Heart left ventricle (tissue), 16 donors: ENCODE data around the gene RESP18. TPM values are rescaled to one million over a fixed set of nuclear protein-coding genes. Genes with fewer than 3 reads are reported as not detected.

ENCODE experiments used
- ATAC-seq, 4 donors: fragments of 200-7000 bp; cut with Tn5 transposase; one replicate each; pipeline ENCODE4 v1.9.1; 2020 to 2022; ENCODE audit warnings: moderate library complexity in 4 of 4, mild to moderate bottlenecking in 3 of 4, moderate number of reproducible peaks in 1 of 4
- DNase-seq, 5 donors: peaks; one replicate each; pipeline ENCODE4 v3.0.0-alpha.2; 2020
- H3K27ac ChIP-seq, 12 donors: fragments of 200-600 bp; sonication (generic) in 4 of 12; one replicate each; pipeline versions ENCODE4 v1.5.0 to v1.8.0; 2016 to 2022; ENCODE audit warnings: mild to moderate bottlenecking in 2 of 12
- H3K27me3 ChIP-seq, 9 donors: fragments of 200-600 bp; sonication (generic) in 2 of 9; one replicate each; pipeline versions ENCODE4 v1.5.1 to v1.8.0; 2016 to 2022; ENCODE audit warnings: mild to moderate bottlenecking in 3 of 9
- H3K36me3 ChIP-seq, 9 donors: fragments of 200-600 bp; sonication (generic) in 2 of 9; one replicate each; pipeline versions ENCODE4 v1.5.0 to v1.8.0; 2018 to 2022; ENCODE audit warnings: mild to moderate bottlenecking in 2 of 9
- H3K4me1 ChIP-seq, 12 donors: fragments of 200-600 bp; sonication (generic) in 4 of 12; one replicate each; pipeline versions ENCODE4 v1.5.0 to v1.8.0; 2016 to 2022; ENCODE audit warnings: mild to moderate bottlenecking in 3 of 12
- H3K4me3 ChIP-seq, 12 donors: fragments of 200-600 bp; sonication (generic) in 4 of 12; one replicate each; pipeline versions ENCODE4 v1.5.0 to v1.8.0; 2017 to 2022; ENCODE audit warnings: mild to moderate bottlenecking in 9 of 12, moderate library complexity in 4 of 12
- H3K9me3 ChIP-seq, 12 donors: fragments of 200-600 bp; sonication (generic) in 4 of 12; one replicate each; pipeline versions ENCODE4 v1.5.0 to v1.8.0; 2016 to 2022; ENCODE audit warnings: mild to moderate bottlenecking in 1 of 12
- POLR2A ChIP-seq, 2 donors: fragments of 450-650 bp; IDR thresholded peaks; one replicate each; pipeline ENCODE4 v1.6.1; 2017; ENCODE audit warnings: antibody characterized with exemption in 2 of 2, mild to moderate bottlenecking in 2 of 2, moderate library complexity in 2 of 2
- WGBS, 4 donors: extraction: QIAGEN DNeasy Blood & Tissue Kit in 2 of 4; methylation state at CpG; one replicate each; pipeline versions ENCODE4 v1.1.5 to v1.1.7; 2013 to 2018; 5-methylcytosine and 5-hydroxymethylcytosine counted together
- intact Hi-C, 10 donors: fragments of 100-400 bp; cut with DNase I; formaldehyde crosslinking; loops; one replicate each; pipeline versions ENCODE4 v1.11.1 to v1.14.2; 2022
- polyA plus RNA-seq, 2 donors: library from polyadenylated mRNA; stranded (reverse); fragments of 200-250 nt; gene quantifications; one replicate each; pipeline ENCODE4 v1.2.3, GENCODE V29; 2013
- total RNA-seq, 9 donors: library from RNA; depleted of rRNA in 2 of 9; stranded (reverse); fragments of >200 nt in 2 of 9; fragmentation: NEBNext Ultra II Directional in 3 of 9; extraction: Animal tissue kit (Norgen Biotek cat#: 25700) in 3 of 9; gene quantifications; one replicate each; pipeline versions ENCODE4 v1.1.0 to v1.2.4, GENCODE V29; 2016 to 2023
- TF ChIP-seq, protein P1 (sequence below), 12 donors: fragments of 200-600 bp; sonication (generic) in 4 of 12; IDR thresholded peaks; one replicate each; pipeline versions ENCODE4 v1.5.0 to v1.8.0; 2018 to 2022; ENCODE audit warnings: antibody characterized with exemption in 12 of 12, mild to moderate bottlenecking in 5 of 12
- donor health status: ischemic (EF 13 %, LVEDD 7.1; RV severe dilation, severe dysfunction).
- donor health status: healthy with polysubstance abuse.
- donor health status: DM: no; HTN: yes; CAD: no.
- donor health status: DM: no; HTN: no; CAD: no.
- donor health status: ischemic (EF 25% LVEDD 6.9; RV normal size, moderate dysfunction).
- donor health status: ischemic (EF 25% LVEDD 5.7; RV mildly dilated, moderate dysfunction).
- donor health status: healthy.
- donor health status: DM: yes; HTN: yes; CAD: no.
- donor health status: ischemic (EF 35%, LVEDD 5.7; RV mildly dilated, moderate dysfunction).
- donor health status: nonischemic (EF 11% LVEDD 7.7; RV severe dilation, severe dysfunction).
- donor health status: DM: yes; HTN: yes; CAD: no.
- donor health status: PGD.
- donor health status: ischemic (EF 29% LVEDD 5.4; RV normal size, mild dysfunction).
- donor health status: nonischemic (EF 23%, LVEDD 6.1; RV moderate dilation, normal function).

The RESP18 gene
- total and polyA plus RNA-seq, 11 donors: not detected

GRCh38 chr2:219309278-219309677 lies 23.3 kb downstream of the RESP18 start, which contains the start of gene PTPRN:
PTPRN (minus strand) TSS chr2:219309401; CDS start chr2:219309332, 69 bp downstream.
- H3K36me3 ChIP-seq: no peaks in the 10 kb centered on the region
- no peak for ATAC-seq
- TF ChIP-seq, protein P1, sequence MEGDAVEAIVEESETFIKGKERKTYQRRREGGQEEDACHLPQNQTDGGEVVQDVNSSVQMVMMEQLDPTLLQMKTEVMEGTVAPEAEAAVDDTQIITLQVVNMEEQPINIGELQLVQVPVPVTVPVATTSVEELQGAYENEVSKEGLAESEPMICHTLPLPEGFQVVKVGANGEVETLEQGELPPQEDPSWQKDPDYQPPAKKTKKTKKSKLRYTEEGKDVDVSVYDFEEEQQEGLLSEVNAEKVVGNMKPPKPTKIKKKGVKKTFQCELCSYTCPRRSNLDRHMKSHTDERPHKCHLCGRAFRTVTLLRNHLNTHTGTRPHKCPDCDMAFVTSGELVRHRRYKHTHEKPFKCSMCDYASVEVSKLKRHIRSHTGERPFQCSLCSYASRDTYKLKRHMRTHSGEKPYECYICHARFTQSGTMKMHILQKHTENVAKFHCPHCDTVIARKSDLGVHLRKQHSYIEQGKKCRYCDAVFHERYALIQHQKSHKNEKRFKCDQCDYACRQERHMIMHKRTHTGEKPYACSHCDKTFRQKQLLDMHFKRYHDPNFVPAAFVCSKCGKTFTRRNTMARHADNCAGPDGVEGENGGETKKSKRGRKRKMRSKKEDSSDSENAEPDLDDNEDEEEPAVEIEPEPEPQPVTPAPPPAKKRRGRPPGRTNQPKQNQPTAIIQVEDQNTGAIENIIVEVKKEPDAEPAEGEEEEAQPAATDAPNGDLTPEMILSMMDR (IDR thresholded peaks at IDR 0.05): no peak
- TF ChIP-seq POLR2A (IDR thresholded peaks at IDR 0.05): no peak
- no peak for DNase-seq
- H3K27ac ChIP-seq: no peak within 1 kb of the TSS
- peaks cover 0 to 14% (median 0%) of the 10 kb centered on the region in 12 donors for H3K4me1 ChIP-seq
- no peaks in the 10 kb centered on the region for H3K9me3 ChIP-seq
- intact Hi-C loops: loop anchor here in 1 of 10 donors (10.0 kb wide), 1 partner anchor 254 kb away; no protein-coding TSS in a partner anchor
- peaks cover 11 to 67% (median 27%) of the 10 kb centered on the region in 9 donors for H3K27me3 ChIP-seq
- H3K4me3 ChIP-seq: no peak within 1 kb of the TSS
- WGBS, 4 donors: 2 to 3% (median 2%) methylated on average over 6 to 37 of the region's 37 CpGs

GRCh38 chr2:219308142-219309101 lies 24.1 kb downstream of the RESP18 start:
- Histone ChIP-seq H3K4me1 (peaks cover 0 to 14% (median 0%) of the 10 kb centered on the region in 12 donors), H3K36me3 (no peaks in the 10 kb centered on the region), H3K4me3 (no peak overlapping the region), H3K27ac (no peak overlapping the region), H3K9me3 (no peaks in the 10 kb centered on the region), H3K27me3 (peaks cover 11 to 61% (median 27%) of the 10 kb centered on the region in 9 donors)
- intact Hi-C loops: loop anchor here in 1 of 10 donors (10.0 kb wide), 1 partner anchor 254 kb away; no protein-coding TSS in a partner anchor
- ATAC-seq: peak; percentile 51 to 82 (median 80)
- DNase-seq: peak in 4 of 5 donors; percentile 42 to 84 (median 70)
- TF ChIP-seq POLR2A (IDR thresholded peaks at IDR 0.05): no peak
- TF ChIP-seq, protein P1 (IDR thresholded peaks at IDR 0.05): no peak
- 3 to 6% (median 3%) methylated on average over 40 to 45 of the region's 45 CpGs for WGBS, 4 donors

DNA sequence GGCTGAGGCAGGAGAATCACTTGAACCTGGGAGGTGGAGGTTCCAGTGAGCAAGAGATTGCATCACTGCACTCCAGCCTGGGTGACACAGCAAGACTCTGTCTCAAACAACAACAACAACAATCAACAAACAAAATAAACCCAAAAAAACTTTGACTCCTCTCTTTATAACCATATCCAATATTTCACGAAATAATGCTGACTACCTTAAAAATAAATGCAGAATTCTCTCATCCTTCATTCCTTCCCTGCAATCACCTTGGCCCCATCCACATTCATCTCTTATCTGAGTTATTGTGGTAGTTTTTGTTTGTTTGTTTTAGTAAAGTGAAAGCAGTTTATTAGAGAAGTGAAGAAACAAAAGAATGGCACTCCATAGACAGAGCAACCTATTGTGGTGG lies 26.5 kb downstream of the RESP18 start:
- TF ChIP-seq POLR2A (IDR thresholded peaks at IDR 0.05): no peak
- TF ChIP-seq, protein P1 (IDR thresholded peaks at IDR 0.05): no peak
- Histone ChIP-seq H3K36me3 (no peaks in the 10 kb centered on the region), H3K4me1 (peaks cover 0 to 14% (median 0%) of the 10 kb centered on the region in 12 donors), H3K27me3 (peaks cover 11 to 67% (median 34%) of the 10 kb centered on the region in 9 donors), H3K4me3 (no peak overlapping the region), H3K27ac (no peak overlapping the region), H3K9me3 (no peaks in the 10 kb centered on the region)
- intact Hi-C loops: loop anchor here in 1 of 10 donors (10.0 kb wide), 1 partner anchor 251 kb away; no protein-coding TSS in a partner anchor
- DNase-seq (no peak), ATAC-seq (no peak)
- 73 to 78% (median 75%) methylated on average over 1 of the region's 1 CpG for WGBS, 4 donors

DNA sequence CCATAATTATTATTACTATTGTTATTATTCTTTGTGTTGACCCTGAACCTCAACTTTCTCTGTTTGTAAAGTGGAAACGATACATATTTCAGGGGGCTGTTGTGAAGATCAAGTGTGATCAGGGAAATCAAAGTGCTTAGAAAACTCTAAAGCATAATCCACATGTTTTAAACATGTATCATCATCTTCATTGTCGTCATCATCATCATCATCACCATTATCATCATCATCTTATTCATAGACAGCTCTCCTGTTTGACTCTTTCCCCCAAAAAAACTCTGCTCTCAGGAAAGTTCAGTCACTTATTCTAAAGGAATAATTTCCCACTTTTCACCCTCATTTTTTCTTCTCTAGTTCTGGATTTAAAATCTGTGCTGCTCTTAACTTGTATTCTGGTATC lies 28.3 kb downstream of the RESP18 start:
- no peak overlapping the region for H3K27ac ChIP-seq
- no peaks in the 10 kb centered on the region for H3K9me3 ChIP-seq
- peaks cover 5 to 61% (median 22%) of the 10 kb centered on the region in 9 donors for H3K27me3 ChIP-seq
- peaks cover 0 to 11% (median 0%) of the 10 kb centered on the region in 12 donors for H3K4me1 ChIP-seq
- TF ChIP-seq POLR2A (IDR thresholded peaks at IDR 0.05): no peak
- TF ChIP-seq, protein P1 (IDR thresholded peaks at IDR 0.05): no peak
- 50 to 54% (median 51%) methylated on average over 2 of the region's 2 CpGs for whole genome bisulfite sequencing, 4 donors
- DNase-seq (no peak), ATAC-seq (no peak)
- H3K4me3 ChIP-seq: no peak overlapping the region
- H3K36me3 ChIP-seq: no peaks in the 10 kb centered on the region
- intact Hi-C loops: loop anchor here in 2 of 10 donors (5.0 to 10.0 kb wide), 2 partner anchors 247 to 249 kb away; no protein-coding TSS in a partner anchor
